RPMI7951 (cell line): ENCODE measurements around the gene DOK4. TPM values are rescaled to one million over a fixed set of nuclear protein-coding genes. Genes with fewer than 3 reads are reported as not detected.

Experiments
- DNase-seq: peaks from one replicate; pipeline ENCODE4 v3.0.0-alpha.2; 2012; ENCODE audit warnings: low read depth
- total RNA-seq: library from RNA; depleted of rRNA; stranded (reverse); fragments of >200 nt; shearing (Covaris generic); gene quantifications from 2 replicates; pipeline ENCODE4 v1.2.3, GENCODE V29; 2014; rRNA removed

DOK4 gene
- total RNA-seq: 16.4 and 17.9 TPM in 2 replicates

GRCh38 chr16:57485916-57486857 lies at the start of gene DOK4:
Gene DOK4, minus strand, starts transcription at chr16:57486493. Its CDS starts 6,986 bp downstream, at chr16:57479507.
- peak; percentile 75 for DNase-seq

- DNase-seq: peak; percentile 85
Observed at GRCh38 chr16:57535680-57536305, 49.5 kb upstream of the DOK4 start.

- no peak for DNase-seq
Observed at GRCh38 chr16:57534881-57535658, 48.8 kb upstream of the DOK4 start.

GRCh38 chr16:57534337-57534880 lies 48.1 kb upstream of the DOK4 start:
- DNase-seq: no peak

- peak; percentile 16 for DNase-seq
Observed at GRCh38 chr16:57533431-57534336, 47.4 kb upstream of the DOK4 start.

- DNase-seq: no peak
Observed at GRCh38 chr16:57532266-57532625, 46.0 kb upstream of the DOK4 start.

GRCh38 chr16:57531635-57532265 lies 45.5 kb upstream of the DOK4 start:
- no peak for DNase-seq

GRCh38 chr16:57531253-57531575 lies 44.9 kb upstream of the DOK4 start:
- DNase-seq: no peak

GRCh38 chr16:57530522-57531252 lies 44.4 kb upstream of the DOK4 start:
- no peak for DNase-seq

GRCh38 chr16:57530104-57530521 lies 43.8 kb upstream of the DOK4 start:
- DNase-seq: peak; percentile 52

GRCh38 chr16:57529391-57530103 lies 43.3 kb upstream of the DOK4 start:
- DNase-seq: no peak

- no peak for DNase-seq
Observed at GRCh38 chr16:57528499-57529390, 42.5 kb upstream of the DOK4 start.

- DNase-seq: no peak
Observed at GRCh38 chr16:57527610-57528360, 41.5 kb upstream of the DOK4 start.

GRCh38 chr16:57527027-57527426 lies 40.7 kb upstream of the DOK4 start:
- DNase-seq: no peak

GRCh38 chr16:57526498-57526897 lies 40.2 kb upstream of the DOK4 start:
- no peak for DNase-seq

GRCh38 chr16:57525761-57526160 lies 39.5 kb upstream of the DOK4 start:
- no peak for DNase-seq

- no peak for DNase-seq
Observed at GRCh38 chr16:57522960-57523359, 36.7 kb upstream of the DOK4 start.
